Upper lobe of right lung (tissue), 1 donor: Measurements from ENCODE around the gene SACM1L. TPM values are rescaled to one million over a fixed set of nuclear protein-coding genes. Genes with fewer than 3 reads are reported as not detected.

Source experiments
- ATAC-seq: fragments of 200-7000 bp; cut with Tn5 transposase; one replicate; pipeline ENCODE4 v1.9.1; 2020; ENCODE audit warnings: mild to moderate bottlenecking, moderate library complexity
- DNase-seq: peaks from one replicate; pipeline ENCODE4 v3.0.0-alpha.2; 2020
- H3K27ac ChIP-seq: fragments of 200-600 bp; one replicate; pipeline ENCODE4 v1.8.0; 2022
- H3K27me3 ChIP-seq: fragments of 200-600 bp; one replicate; pipeline ENCODE4 v1.8.0; 2022; ENCODE audit warnings: mild to moderate bottlenecking
- H3K36me3 ChIP-seq: fragments of 200-600 bp; one replicate; pipeline ENCODE4 v1.8.0; 2022
- H3K4me1 ChIP-seq: fragments of 200-600 bp; one replicate; pipeline ENCODE4 v1.8.0; 2022
- H3K4me3 ChIP-seq: fragments of 200-600 bp; one replicate; pipeline ENCODE4 v1.8.0; 2022; ENCODE audit warnings: mild to moderate bottlenecking
- H3K9me3 ChIP-seq: fragments of 200-600 bp; one replicate; pipeline ENCODE4 v1.8.0; 2022
- intact Hi-C: fragments of 100-400 bp; cut with DNase I; formaldehyde crosslinking; loops from one replicate; pipeline ENCODE4 v1.11.0; 2022
- total RNA-seq: library from RNA; stranded (reverse); fragmentation: NEBNext Ultra II Directional; extraction: Animal tissue kit (Norgen Biotek cat#: 25700); gene quantifications from one replicate; pipeline ENCODE4 v1.2.1, GENCODE V29; 2021
- TF ChIP-seq, protein P1 (sequence below): fragments of 200-600 bp; IDR thresholded peaks from one replicate; pipeline ENCODE4 v1.8.0; 2022; ENCODE audit warnings: antibody characterized with exemption
- donor health status: DM: no; HTN: yes; CAD: no; lungs with severe emphysema.

Gene SACM1L
- total RNA-seq, 1 donor from 2014 or later, result 77.1 TPM

DNA sequence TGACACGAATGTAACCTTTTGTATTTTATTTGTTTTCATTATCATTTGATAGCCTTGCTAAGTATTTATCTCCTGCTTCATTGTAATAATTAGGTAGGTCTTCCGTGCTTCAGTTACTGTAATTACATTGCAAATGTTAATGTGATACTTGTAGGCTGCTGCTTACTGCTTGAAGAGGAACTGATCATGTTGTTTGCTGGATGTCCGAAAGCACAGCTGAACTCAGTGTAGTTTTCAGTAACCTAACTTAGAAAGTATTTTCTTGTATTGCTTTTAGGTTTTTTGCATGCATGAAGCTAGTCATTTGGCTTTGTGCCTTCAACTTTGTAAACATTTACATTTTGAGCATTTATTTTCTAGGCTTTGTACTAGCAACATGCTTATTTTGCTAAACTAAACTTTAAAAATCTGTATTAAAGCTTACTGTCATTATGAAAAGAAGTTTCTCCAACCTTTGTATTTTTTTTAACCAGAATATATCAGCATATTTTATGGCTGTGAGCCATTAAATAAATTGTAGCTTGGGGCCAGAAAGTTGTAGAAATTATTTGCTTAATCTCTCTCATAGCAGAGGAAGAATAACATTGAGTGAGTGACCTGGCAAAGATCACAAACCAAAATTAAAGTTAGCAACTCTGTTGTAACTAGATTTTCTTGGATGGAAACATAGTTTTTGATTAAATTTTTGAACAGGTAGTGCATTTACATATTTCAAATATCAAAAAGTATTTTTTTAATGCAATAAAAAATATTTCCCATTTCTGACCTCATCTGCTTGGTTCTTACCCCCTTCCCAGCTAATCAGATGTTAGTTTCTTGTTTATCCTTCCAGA is 30.7 kb downstream of the SACM1L start:
- Histone ChIP-seq H3K27ac (no peak overlapping the region), H3K27me3 (no peaks in the 10 kb centered on the region), H3K4me3 (no peak overlapping the region), H3K9me3 (no peaks in the 10 kb centered on the region), H3K4me1 (no peaks in the 10 kb centered on the region), H3K36me3 (peaks cover 65% of the 10 kb centered on the region)
- intact Hi-C loops, result no loop called here
- TF ChIP-seq, protein P1, sequence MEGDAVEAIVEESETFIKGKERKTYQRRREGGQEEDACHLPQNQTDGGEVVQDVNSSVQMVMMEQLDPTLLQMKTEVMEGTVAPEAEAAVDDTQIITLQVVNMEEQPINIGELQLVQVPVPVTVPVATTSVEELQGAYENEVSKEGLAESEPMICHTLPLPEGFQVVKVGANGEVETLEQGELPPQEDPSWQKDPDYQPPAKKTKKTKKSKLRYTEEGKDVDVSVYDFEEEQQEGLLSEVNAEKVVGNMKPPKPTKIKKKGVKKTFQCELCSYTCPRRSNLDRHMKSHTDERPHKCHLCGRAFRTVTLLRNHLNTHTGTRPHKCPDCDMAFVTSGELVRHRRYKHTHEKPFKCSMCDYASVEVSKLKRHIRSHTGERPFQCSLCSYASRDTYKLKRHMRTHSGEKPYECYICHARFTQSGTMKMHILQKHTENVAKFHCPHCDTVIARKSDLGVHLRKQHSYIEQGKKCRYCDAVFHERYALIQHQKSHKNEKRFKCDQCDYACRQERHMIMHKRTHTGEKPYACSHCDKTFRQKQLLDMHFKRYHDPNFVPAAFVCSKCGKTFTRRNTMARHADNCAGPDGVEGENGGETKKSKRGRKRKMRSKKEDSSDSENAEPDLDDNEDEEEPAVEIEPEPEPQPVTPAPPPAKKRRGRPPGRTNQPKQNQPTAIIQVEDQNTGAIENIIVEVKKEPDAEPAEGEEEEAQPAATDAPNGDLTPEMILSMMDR, result no peak
- DNase-seq (no peak), ATAC-seq (no peak)

DNA sequence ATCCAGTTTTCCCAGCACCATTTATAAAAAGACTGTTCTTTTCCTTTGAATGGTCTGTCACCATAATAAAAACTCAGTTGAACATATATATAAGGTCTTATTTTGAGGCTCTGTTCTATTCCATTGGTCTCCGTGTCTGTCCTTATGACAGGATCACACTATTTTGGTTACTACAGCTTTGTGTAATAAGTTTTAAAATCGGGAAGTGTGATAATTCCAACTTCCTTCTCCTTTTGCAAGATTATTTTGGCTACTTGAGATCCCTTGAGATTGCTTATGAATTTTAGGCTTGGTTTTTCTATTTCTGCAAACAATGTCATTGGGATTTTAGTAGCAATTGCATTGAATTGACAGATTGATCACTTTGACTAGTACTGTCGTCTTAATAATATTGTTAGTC is 35.7 kb downstream of the SACM1L start:
- Histone ChIP-seq H3K27ac (no peak overlapping the region), H3K4me1 (no peaks in the 10 kb centered on the region), H3K27me3 (no peaks in the 10 kb centered on the region), H3K9me3 (no peaks in the 10 kb centered on the region), H3K36me3 (peaks cover 63% of the 10 kb centered on the region), H3K4me3 (no peak overlapping the region)
- intact Hi-C loops, result no loop called here
- peak; percentile 43 for ATAC-seq
- TF ChIP-seq, protein P1, result no peak
- no peak for DNase-seq

DNA sequence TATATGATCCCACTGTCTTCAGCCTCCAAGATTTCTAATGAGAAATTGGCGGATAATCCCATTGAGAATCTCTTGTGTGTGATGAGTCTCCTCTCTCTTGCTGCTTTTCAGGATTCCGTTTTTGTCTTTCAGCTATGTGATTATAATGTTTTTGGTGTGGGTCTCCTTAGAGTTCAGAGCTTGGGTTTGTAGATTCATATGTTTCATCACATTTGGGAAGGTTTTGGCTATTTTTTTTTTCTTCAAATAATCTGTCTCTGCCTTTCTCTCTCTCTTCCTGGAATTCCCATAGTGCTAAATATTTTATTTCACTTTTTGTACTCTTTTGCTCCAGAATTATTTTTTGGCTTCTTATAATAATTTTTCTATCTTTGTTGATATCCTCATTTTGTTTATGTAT is 40.4 kb downstream of the SACM1L start:
- no peaks in the 10 kb centered on the region for H3K27me3 ChIP-seq
- intact Hi-C loops, result no loop called here
- no peaks in the 10 kb centered on the region for H3K4me1 ChIP-seq
- no peak overlapping the region for H3K27ac ChIP-seq
- peaks cover 80% of the 10 kb centered on the region for H3K36me3 ChIP-seq
- ATAC-seq (no peak), DNase-seq (no peak)
- TF ChIP-seq, protein P1, result no peak
- no peak overlapping the region for H3K4me3 ChIP-seq
- no peaks in the 10 kb centered on the region for H3K9me3 ChIP-seq

DNA sequence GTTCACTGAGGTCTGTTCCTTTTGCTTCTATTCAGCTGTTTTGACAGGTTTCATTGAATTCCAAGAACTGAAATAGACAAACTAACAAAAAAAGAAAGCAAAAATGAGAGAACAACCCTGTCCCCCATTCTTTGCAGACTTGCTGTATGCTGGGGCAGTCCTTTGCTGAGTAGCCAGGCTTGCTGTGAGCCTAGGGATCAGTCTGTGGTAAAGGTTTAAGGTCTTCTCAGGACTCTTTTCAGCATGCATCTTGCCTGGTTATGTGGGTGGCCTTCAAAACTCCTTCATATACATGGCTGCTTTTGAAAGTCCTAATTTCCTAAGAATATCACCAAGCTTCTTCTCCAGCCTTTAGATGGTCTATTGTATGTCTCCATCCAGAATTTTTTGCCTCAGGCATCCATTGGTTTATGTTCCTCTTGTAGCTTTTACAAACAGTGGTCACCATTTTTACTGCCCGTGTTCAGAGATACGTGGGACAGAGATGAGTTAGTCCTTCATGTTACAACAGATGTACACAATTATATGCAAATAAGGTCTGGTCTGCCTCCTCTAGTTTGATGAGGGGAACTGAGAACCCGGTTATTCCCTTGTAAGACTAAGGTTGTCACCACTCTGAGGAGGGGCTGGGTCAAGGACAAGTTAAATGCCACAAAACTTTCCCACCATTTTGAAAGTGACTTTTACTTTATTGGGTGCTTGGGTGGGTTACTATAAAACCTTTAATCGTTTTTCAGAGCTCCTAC is 41.4 kb downstream of the SACM1L start:
- Histone ChIP-seq H3K4me3 (no peak overlapping the region), H3K9me3 (no peaks in the 10 kb centered on the region), H3K36me3 (peaks cover 82% of the 10 kb centered on the region), H3K27ac (no peak overlapping the region), H3K4me1 (no peaks in the 10 kb centered on the region), H3K27me3 (no peaks in the 10 kb centered on the region)
- ATAC-seq (no peak), DNase-seq (no peak)
- intact Hi-C loops, result no loop called here
- TF ChIP-seq, protein P1, result no peak

GRCh38 chr3:45736707-45737106 is 47.5 kb downstream of the SACM1L start:
- intact Hi-C loops, result no loop called here

More at GRCh38 chr3:45736707-45737106, 47.5 kb downstream of the SACM1L start:
- no peak for DNase-seq
- H3K4me3 ChIP-seq, result no peak overlapping the region
- no peaks in the 10 kb centered on the region for H3K4me1 ChIP-seq
- H3K36me3 ChIP-seq, result peaks cover 99% of the 10 kb centered on the region
- no peaks in the 10 kb centered on the region for H3K27me3 ChIP-seq
- TF ChIP-seq, protein P1, result no peak
- ATAC-seq, result no peak
- no peak overlapping the region for H3K27ac ChIP-seq
- H3K9me3 ChIP-seq, result no peaks in the 10 kb centered on the region
